Measurements from ENCODE around the gene GSE1.

DNA sequence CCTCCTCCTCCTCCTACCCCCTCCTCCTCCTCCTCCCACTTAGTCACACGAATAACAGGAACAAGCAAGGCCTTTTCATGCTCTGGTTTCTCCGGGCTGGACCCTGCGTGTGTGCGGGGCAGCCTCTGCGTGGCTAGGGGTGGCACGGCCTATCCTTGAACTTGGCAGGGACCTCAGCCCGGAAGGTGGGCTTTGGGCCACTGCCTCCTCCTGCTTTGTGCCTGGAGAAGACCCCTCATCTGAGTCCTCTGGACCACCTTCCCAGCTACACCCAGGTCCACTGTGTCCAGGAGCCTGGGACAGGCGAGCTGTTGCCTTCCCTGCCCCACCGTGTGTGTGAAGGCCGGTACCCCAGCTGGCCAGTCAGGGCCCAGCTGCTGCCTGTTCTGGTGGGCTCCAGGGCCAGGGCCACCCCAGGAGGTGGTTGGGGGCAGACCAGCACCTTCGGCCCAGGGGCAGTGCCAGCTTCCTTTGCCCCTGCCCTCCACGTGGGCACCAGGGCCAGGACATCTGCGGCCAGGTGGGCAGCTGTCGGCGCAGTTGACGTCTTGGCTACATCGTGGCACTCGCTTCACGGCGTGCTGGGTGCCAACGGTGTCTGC is 40.3 kb downstream of the GSE1 start:
- TF ChIP-seq CTCF (IDR thresholded peaks at IDR 0.05): no peak
- no peak for TF ChIP-seq POLR2A (IDR thresholded peaks at IDR 0.05)

Data from testis (tissue), 2 donors.